PC-3 (cell line): ENCODE data around the gene NLGN1.

ENCODE experiments used
- EZH2phosphoT487 ChIP-seq: fragments of 300-600 bp; sonication (generic); IDR thresholded peaks from 2 replicates; pipeline ENCODE4 v1.6.1; 2018; ENCODE audit warnings: mild to moderate bottlenecking, antibody characterized with exemption, low read length, borderline replicate concordance
- TF ChIP-seq, protein P1 (sequence below): fragments of 300-600 bp; sonication (generic); conservative IDR thresholded peaks from 2 replicates; pipeline ENCODE4 v1.5.1; 2017; ENCODE audit warnings: antibody characterized with exemption, low read depth, mild to moderate bottlenecking, low read length

DNA sequence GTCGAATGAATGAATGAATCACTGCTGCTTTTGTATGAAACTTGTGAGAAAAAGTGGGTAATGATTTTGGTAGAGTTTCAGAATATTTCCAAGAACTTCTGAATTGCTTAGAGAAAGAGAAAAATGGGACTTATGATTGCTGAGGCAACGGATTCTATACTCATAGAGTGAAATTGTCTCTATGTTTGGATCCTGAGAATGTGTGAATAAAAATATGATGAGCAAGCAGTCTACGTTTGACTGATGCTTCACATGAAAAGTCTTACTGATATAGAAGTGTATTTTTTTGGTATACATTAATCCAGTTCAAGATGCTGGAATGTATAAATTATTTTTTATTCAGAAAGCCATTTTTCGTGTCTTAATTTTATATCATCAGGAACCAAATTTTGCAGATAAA lies 441.1 kb downstream of the NLGN1 start:
- TF ChIP-seq, protein P1, sequence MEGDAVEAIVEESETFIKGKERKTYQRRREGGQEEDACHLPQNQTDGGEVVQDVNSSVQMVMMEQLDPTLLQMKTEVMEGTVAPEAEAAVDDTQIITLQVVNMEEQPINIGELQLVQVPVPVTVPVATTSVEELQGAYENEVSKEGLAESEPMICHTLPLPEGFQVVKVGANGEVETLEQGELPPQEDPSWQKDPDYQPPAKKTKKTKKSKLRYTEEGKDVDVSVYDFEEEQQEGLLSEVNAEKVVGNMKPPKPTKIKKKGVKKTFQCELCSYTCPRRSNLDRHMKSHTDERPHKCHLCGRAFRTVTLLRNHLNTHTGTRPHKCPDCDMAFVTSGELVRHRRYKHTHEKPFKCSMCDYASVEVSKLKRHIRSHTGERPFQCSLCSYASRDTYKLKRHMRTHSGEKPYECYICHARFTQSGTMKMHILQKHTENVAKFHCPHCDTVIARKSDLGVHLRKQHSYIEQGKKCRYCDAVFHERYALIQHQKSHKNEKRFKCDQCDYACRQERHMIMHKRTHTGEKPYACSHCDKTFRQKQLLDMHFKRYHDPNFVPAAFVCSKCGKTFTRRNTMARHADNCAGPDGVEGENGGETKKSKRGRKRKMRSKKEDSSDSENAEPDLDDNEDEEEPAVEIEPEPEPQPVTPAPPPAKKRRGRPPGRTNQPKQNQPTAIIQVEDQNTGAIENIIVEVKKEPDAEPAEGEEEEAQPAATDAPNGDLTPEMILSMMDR, result no peak
- TF ChIP-seq EZH2phosphoT487, result no peak
